GM12878 (cell line): Measurements from ENCODE around the gene CDC42EP1.

Source experiments
- CHD4 ChIP-seq: fragments of 200-600 bp; sonication (generic); IDR thresholded peaks from 2 replicates; pipeline ENCODE4 v1.6.1; 2016; ENCODE audit warnings: mild to moderate bottlenecking
- CREM ChIP-seq: IDR thresholded peaks from 2 replicates; pipeline ENCODE4 v1.6.1; 2014; ENCODE audit warnings: antibody characterized with exemption, low read depth
- ZNF622 ChIP-seq: fragments of 450-650 bp; IDR thresholded peaks from 2 replicates; pipeline ENCODE4 v1.6.1; 2017; ENCODE audit warnings: mild to moderate bottlenecking, inconsistent platforms

DNA sequence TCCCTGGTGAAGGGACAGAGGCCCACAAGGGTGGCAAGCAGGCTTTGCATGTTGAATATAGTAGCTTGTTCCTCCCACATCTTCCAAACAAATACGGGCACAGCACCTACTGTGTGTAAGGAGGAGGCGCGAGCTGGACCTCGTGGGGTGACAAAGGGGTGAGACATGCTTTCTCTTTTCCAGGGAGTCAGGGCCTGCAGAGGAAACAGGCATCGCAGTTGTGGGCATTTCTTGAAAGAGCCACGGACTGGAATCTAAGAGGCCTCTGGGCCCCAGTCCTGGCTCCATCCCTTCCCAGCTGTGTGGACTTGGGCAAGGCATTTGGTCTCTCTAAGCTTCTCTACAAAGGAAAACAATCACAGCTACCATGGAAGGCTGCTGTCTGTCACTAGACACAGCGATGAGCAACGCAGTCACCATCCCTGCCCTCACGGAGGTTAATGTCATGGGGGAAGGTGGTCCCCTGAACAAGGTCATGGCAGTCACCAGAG is 13.0 kb upstream of the CDC42EP1 start:
- no peak for TF ChIP-seq CREM
- TF ChIP-seq CHD4, result no peak
- TF ChIP-seq ZNF622, result no peak
